IPS-NIHi11 (cell line): ENCODE measurements around the gene IKZF5.

Experiments used
- DNase-seq: peaks from one replicate; pipeline ENCODE4 v3.0.0; 2012; ENCODE audit warnings: mixed read lengths, low spot score

Gene IKZF5

DNA sequence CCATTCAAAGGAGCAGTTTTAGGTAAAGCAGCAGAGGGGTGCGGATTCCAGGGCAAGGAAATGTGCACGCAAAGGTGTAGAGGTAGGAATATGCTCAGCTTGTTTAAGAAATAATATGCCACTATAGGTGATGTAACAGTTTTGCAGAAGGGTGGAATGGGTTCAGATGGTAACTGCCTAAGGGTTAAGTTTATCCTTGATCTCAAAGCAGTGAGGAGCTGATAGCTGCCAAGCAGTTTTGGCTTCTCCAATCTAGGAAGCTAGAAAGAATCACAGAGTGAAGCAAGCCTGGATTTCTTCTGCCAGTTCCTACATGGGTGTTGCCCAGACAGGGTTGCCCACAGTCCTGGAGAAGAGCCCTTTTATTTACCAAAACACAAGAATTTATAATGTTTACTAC lies 6.2 kb upstream of the IKZF5 start:
- no peak for DNase-seq

DNA sequence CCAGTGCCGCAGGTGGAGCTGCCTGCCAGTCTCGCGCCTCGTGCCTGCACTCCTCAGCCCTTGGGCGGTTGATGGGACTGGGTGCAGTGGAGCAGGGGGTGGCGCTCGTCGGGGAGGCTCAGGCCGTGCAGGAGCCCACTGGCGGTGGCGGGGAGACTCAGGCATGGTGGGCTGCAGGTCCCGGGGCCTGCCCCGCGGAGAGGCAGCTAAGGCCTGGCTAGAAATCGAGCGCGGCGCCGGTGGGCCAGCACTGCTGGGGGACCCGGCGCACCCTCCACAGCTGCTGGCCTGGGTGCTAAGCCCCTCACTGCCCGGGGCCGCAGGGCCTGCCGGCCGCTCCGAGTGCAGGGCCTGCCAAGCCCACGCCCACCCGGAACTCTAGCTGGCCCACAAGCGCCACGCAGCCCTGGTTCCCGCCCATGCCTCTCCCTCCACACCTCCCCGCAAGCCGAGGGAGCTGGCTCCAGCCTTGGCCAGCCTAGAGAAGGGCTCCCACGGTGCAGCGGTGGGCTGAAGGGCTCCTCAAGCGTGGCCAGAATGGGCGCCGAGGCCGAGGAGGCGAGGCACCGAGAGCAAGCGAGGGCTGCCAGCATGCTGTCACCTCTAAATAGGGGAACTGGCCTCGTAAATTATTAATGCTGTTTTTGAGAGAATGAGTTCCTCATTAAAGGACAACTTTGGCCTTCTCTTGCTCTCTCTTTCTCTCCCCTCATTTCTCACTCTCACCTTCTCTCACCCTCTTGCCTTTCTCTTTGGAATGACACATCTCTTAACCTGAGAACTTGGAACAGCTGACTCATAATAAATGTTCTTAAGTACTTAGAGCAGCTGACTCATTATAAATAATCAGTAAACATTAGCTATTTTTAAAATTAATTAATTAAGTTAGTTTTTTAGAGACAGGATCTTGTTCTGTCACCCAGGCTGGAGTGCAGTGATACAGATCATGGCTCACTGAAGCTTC lies 5.1 kb upstream of the IKZF5 start:
- DNase-seq = no peak

GRCh38 chr10:123011987-123012386 lies 3.4 kb upstream of the IKZF5 start:
- DNase-seq = no peak

- peak; percentile 46 for DNase-seq
Measured at GRCh38 chr10:123009105-123009820, 668 bp upstream of the IKZF5 start.

GRCh38 chr10:123007558-123008354 lies 839 bp downstream of the IKZF5 start:
- DNase-seq = peak; percentile 50

- no peak for DNase-seq
Measured at GRCh38 chr10:123004298-123004697, 4.3 kb downstream of the IKZF5 start.

- no peak for DNase-seq
Measured at GRCh38 chr10:123001370-123001769, 7.2 kb downstream of the IKZF5 start.

DNA sequence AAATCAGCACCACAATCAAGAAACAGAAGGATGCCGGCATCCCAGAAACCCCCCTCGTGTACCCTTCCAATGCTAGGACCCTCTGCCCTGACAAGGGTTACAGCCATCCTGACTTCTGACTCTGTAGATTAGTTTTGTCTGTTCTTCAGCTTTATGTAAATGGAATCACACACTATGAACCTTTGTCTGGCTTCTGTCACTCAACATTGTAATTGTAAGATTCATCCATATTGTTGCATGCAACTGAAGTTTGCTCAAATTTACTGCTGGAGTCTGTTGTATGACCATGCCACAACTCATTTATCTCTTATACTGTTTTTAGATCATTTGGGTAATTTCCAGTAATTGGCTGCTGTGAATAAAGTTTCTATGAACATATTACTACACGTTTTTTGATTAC lies 8.4 kb downstream of the IKZF5 start:
- no peak for DNase-seq

DNA sequence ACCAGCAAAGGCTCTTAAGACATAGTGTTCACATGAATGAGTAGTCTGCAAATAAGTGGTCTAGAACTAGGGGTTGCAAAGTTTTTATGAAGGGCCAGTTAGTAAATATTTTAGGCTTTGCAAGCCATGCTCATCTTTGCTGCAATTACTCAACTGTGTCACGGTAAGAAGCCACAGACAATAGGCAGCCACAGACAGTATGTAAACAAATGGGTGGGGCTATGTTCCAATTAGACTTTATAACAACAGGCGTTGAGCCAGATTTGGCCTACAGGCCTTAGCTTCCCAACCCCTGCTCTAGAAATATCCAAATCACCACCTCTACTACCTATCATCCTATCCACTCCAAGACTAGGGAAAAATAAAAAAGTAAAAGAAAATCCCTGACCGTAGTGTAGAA lies 9.2 kb downstream of the IKZF5 start:
- DNase-seq = no peak

DNA sequence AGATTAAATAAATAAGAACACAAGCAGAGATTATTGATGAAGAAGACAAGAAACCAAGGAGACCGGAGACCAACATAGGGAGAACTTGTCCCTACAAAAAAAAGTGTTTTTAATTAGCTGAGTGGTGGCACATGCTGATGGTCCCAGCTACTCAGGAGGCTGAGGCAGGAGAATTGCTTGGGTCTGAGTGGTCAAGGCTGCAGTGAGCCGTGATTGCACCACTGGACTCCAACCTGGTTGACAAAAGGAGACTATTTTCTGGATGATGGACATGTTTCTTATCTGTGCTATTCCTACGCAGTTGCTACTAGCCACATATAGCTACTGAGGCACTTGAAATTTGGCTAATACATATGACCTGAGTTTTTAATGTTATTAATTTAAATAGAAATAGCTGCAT lies 9.7 kb downstream of the IKZF5 start:
- DNase-seq = no peak

GRCh38 chr10:122998360-122998917 lies 10.2 kb downstream of the IKZF5 start:
- DNase-seq = no peak

DNA sequence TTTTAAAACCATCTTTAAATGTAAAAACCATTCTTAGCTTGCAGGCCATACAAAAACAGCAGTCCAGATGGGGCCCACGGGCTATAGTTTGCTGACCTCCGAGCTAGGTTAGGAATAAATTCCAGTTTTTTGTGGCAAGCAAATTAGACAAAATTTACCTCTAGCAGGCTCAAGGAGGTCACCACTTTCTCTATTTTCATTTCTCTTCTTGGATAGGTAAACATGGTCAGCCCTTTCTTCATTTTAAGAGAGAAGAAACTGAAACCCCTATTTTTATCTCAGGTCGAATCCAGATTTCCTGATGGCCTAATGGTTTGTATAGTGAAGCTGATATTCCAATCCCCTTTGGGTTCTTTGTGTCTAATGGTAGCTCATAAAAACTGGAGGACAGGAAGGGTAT lies 10.7 kb downstream of the IKZF5 start:
- DNase-seq = no peak

- DNase-seq = no peak
Measured at GRCh38 chr10:122995936-122996335, 12.7 kb downstream of the IKZF5 start.

DNA sequence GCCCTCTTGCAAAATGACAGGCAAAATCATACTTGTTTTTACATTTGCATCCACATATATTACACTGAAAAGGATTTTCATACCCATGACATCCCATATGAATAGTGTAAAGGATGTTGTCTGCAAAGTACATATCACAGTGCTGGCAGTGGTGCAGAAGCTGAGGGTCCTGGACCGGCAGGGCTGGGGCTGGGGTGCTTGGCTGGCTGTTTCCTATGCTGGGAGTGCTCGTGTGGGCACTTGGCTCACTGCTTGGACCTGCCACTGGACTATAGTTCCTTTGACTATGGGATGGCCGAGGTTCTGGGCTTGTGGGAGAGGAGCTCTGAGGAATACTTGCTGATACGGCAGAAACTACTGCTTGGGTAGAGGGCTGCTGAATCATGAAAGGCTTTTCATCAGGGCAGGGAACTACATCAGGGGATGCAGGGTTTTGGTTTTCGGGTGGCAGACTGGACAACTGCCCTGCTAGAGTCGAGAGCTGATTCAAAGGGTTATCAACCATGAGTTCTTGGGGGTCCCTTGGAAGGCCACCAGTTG lies 14.7 kb downstream of the IKZF5 start:
- no peak for DNase-seq

DNA sequence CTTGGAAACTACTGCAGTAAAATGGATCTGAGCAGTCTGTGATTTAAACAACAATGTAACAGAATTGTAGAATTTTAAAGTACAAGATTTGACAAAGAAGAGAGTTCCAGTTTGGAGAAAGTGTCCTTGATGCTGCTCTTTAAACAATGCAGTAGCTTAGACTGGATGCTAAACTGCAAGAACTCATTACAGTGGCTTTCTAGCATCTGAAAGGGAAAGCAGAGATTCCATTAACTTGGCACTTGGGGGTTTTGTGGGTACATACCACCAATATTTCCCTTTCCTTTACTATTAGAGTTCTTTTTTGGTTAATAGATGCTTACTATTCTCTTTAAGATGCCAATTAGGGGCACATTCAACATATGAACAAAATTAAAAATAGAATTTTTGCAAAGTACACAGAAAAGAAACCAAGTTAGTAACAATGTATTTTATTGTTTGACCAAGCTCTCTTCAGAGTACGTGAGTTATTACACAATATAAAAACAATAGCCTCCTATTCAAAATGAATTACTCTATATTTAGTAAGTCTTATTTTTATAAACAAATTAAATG lies 16.5 kb downstream of the IKZF5 start:
- no peak for DNase-seq

GRCh38 chr10:122990278-122990677 lies 18.3 kb downstream of the IKZF5 start:
- DNase-seq = no peak

GRCh38 chr10:122988501-122988900 lies 20.1 kb downstream of the IKZF5 start:
- DNase-seq = no peak

- DNase-seq = no peak
Measured at GRCh38 chr10:122986335-122986734, 22.3 kb downstream of the IKZF5 start.

- no peak for DNase-seq
Measured at GRCh38 chr10:122984708-122985107, 23.9 kb downstream of the IKZF5 start.

DNA sequence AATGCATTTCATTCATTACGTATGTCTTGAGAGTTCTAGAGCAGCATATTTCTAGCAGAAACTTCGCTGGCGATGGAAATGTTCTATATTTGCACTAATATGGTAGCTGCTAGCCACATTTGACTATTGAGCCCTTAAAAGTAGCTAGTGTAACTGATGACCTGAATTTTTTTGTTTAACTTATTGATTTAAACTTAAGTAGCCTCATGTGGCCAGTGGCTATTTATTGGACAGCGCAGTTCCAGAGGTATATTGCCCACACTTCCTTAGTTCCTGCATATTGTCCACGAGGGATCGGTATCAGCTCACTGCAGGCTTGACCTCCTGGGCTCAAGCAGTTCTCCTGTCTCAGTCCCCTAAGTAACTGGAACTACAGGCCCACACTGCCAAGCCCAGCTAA lies 24.7 kb downstream of the IKZF5 start:
- DNase-seq = no peak

DNA sequence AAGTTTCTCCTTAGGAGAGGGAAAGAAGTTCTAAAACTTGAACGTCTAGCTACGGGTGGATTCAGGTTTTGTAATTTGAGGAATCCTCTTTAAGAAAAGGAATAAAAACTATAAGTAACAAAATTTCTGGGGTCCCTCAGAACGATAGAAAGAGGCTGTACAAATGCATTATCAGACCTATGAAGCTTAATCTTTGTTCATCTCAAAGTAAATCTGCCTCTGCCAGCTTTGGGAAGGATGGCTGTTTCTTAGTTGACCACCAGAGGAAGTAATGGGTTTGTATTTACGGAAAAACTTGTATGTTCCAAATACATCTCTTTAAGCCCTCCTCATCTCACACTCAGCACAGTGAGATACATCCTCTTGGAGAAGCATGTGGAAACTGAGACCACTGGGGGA lies 27.5 kb downstream of the IKZF5 start:
- DNase-seq = peak; percentile 43
